ENCODE results near the gene ESYT1. TPM values are rescaled to one million over a fixed set of nuclear protein-coding genes. Genes with fewer than 3 reads are reported as not detected.

ESYT1 gene
- total RNA-seq, 3 donors from 2014 or later (not counting 1 experiment from before 2014, with no cell fraction given) = 198 to 215 (median 199) TPM

- H3K36me3 ChIP-seq (ENCODE audit: control insufficient read depth, insufficient read depth, low read length) = peaks cover 16% of the 10 kb centered on the region
- peak in 1 of 2 donors; percentile 67 for DNase-seq
- ATAC-seq = no peak
- Mint-ChIP-seq H3K9me3 (no peaks in the 10 kb centered on the region), H3K27ac (peak overlapping the region; percentile 97 to 99), H3K4me1 (peaks cover 52 to 56% of the 10 kb centered on the region in 2 donors), H3K36me3 (no peaks in the 10 kb centered on the region), H3K27me3 (ENCODE audit: low read depth in 2 of 2) (no peaks in the 10 kb centered on the region), H3K4me3 (peak overlapping the region; percentile 100)
- peak overlapping the region; percentile 81 for H3K4me3 ChIP-seq (ENCODE audit: low read length)
- 24% methylated on average over 6 of the region's 6 CpGs for WGBS (ENCODE audit: insufficient coverage)
- intact Hi-C loops (cut with micrococcal nuclease) = loop anchor here (5.0 kb wide), 1 partner anchor 286 kb away; the partner anchor contains the start of genes ORMDL2 and SARNP
- no peaks in the 10 kb centered on the region for H3K9me3 ChIP-seq (ENCODE audit: control insufficient read depth, insufficient read depth, low read length)
- H3K4me1 ChIP-seq (ENCODE audit: control insufficient read depth, insufficient read depth, low read length) = peaks cover 37% of the 10 kb centered on the region
- peak overlapping the region; percentile 80 for H3K27ac ChIP-seq (ENCODE audit: low read length)
- no peaks in the 10 kb centered on the region for H3K27me3 ChIP-seq (ENCODE audit: control insufficient read depth, insufficient read depth, low read length)
- no peak for TF ChIP-seq CTCF (IDR thresholded peaks at IDR 0.05)
Observed at GRCh38 chr12:56103066-56103711, 24.9 kb upstream of the ESYT1 start.

GRCh38 chr12:56103823-56104108, 24.3 kb upstream of the ESYT1 start:
- peaks cover 52 to 56% of the 10 kb centered on the region in 2 donors for H3K4me1 Mint-ChIP-seq
- H3K27ac Mint-ChIP-seq = peak overlapping the region; percentile 97 to 99
- TF ChIP-seq CTCF (IDR thresholded peaks at IDR 0.05) = no peak
- no peaks in the 10 kb centered on the region for H3K27me3 Mint-ChIP-seq (ENCODE audit: low read depth in 2 of 2)
- H3K27me3 ChIP-seq (ENCODE audit: control insufficient read depth, insufficient read depth, low read length) = no peaks in the 10 kb centered on the region
- H3K4me1 ChIP-seq (ENCODE audit: control insufficient read depth, insufficient read depth, low read length) = peaks cover 37% of the 10 kb centered on the region
- ATAC-seq = peak in 1 of 3 donors; percentile 1
- H3K9me3 Mint-ChIP-seq = no peaks in the 10 kb centered on the region
- peak overlapping the region; percentile 81 for H3K4me3 ChIP-seq (ENCODE audit: low read length)
- no peak for DNase-seq
- 5% methylated on average over 8 of the region's 8 CpGs for WGBS (ENCODE audit: insufficient coverage)
- H3K27ac ChIP-seq (ENCODE audit: low read length) = peak overlapping the region; percentile 80
- no peaks in the 10 kb centered on the region for H3K36me3 Mint-ChIP-seq
- H3K9me3 ChIP-seq (ENCODE audit: control insufficient read depth, insufficient read depth, low read length) = no peaks in the 10 kb centered on the region
- H3K36me3 ChIP-seq (ENCODE audit: control insufficient read depth, insufficient read depth, low read length) = peaks cover 21% of the 10 kb centered on the region
- H3K4me3 Mint-ChIP-seq = peak overlapping the region; percentile 100
- intact Hi-C loops (cut with micrococcal nuclease) = loop anchor here (1.0 to 5.0 kb wide), 5 partner anchors 13 to 286 kb away; partner anchors contain the start of genes ORMDL2, RPL41, RPS26 and SARNP

GRCh38 chr12:56104109-56104814, 23.8 kb upstream of the ESYT1 start, which contains the start of gene PA2G4:
TSS of gene PA2G4 (plus strand) at chr12:56104559. CDS start at chr12:56104738, 179 bp downstream.
- peaks cover 25% of the 10 kb centered on the region for H3K36me3 ChIP-seq (ENCODE audit: control insufficient read depth, insufficient read depth, low read length)
- under 1% methylated on average over 60 of the region's 60 CpGs for WGBS (ENCODE audit: insufficient coverage)

More at GRCh38 chr12:56104109-56104814, 23.8 kb upstream of the ESYT1 start, which contains the start of gene PA2G4:
- peaks cover 37% of the 10 kb centered on the region for H3K4me1 ChIP-seq (ENCODE audit: control insufficient read depth, insufficient read depth, low read length)
- no peak for TF ChIP-seq CTCF (IDR thresholded peaks at IDR 0.05)
- Mint-ChIP-seq H3K4me1 (peaks cover 52 to 56% of the 10 kb centered on the region in 2 donors), H3K9me3 (no peaks in the 10 kb centered on the region), H3K27ac (peak within 1 kb of the TSS; percentile 97 to 99), H3K4me3 (peak within 1 kb of the TSS; percentile 100), H3K36me3 (no peaks in the 10 kb centered on the region), H3K27me3 (ENCODE audit: low read depth in 2 of 2) (no peaks in the 10 kb centered on the region)
- H3K9me3 ChIP-seq (ENCODE audit: control insufficient read depth, insufficient read depth, low read length) = no peaks in the 10 kb centered on the region
- no peaks in the 10 kb centered on the region for H3K27me3 ChIP-seq (ENCODE audit: control insufficient read depth, insufficient read depth, low read length)
- peak; percentile 87 to 97 for DNase-seq
- H3K4me3 ChIP-seq (ENCODE audit: low read length) = peak within 1 kb of the TSS; percentile 81
- intact Hi-C loops (cut with micrococcal nuclease) = loop anchor here (1.0 to 5.0 kb wide), 5 partner anchors 12 to 287 kb away; partner anchors contain the start of genes ORMDL2, RPL41, RPS26 and SARNP
- ATAC-seq = peak; percentile 92 to 97 (median 93)
- H3K27ac ChIP-seq (ENCODE audit: low read length) = peak within 1 kb of the TSS; percentile 80

All from natural killer cell (primary cell).